Caco-2 (cell line): Measurements from ENCODE around the gene DPF3. TPM values are rescaled to one million over a fixed set of nuclear protein-coding genes. Genes with fewer than 3 reads are reported as not detected.

Experiments used
- BruUV-seq: library from RNA; stranded (reverse); fragments of 400-500 nt; replicated peaks from 2 replicates; lab custom pipeline; 2021; lab: Mats Ljungman, UMichigan
- CTCF ChIA-PET: fragments of 300-600 bp; sonication (Branson Sonifier 250); formaldehyde crosslinking; loops from one replicate; lab custom pipeline; 2022; ENCODE audit warnings: antibody characterized with exemption; lab: Charles Lee
- POLR2A ChIA-PET: fragments of 300-600 bp; sonication (Branson Sonifier 250); formaldehyde crosslinking; loops from one replicate; lab custom pipeline; 2022; ENCODE audit warnings: antibody characterized with exemption; lab: Charles Lee
- DNase-seq, 2 experiments: peaks; one replicate each; pipeline versions ENCODE4 v3.0.0 to v3.0.0-alpha.2; 2020 to 2022
- H3K27me3 ChIP-seq: replicated peaks from 2 replicates; pipeline ENCODE4 v1.6.0; 2011; ENCODE audit warnings: low read length; ENCODE audit not compliant: control insufficient read depth, insufficient read depth
- H3K36me3 ChIP-seq: 2 replicates; pipeline ENCODE4 v1.5.1; 2011; ENCODE audit warnings: low read length; ENCODE audit not compliant: control insufficient read depth, insufficient read depth
- H3K4me1 ChIP-seq: fragments of 250-450 bp; sonication (Bioruptor Pico); 2 replicates; pipeline ENCODE4 v1.5.1; 2020; ENCODE audit warnings: mild to moderate bottlenecking
- H3K4me3 ChIP-seq: 2 replicates; pipeline ENCODE4 v1.5.1; 2011; ENCODE audit warnings: low read depth, mild to moderate bottlenecking, control low read depth, low read length
- H3K9me3 ChIP-seq: fragments of 250-450 bp; sonication (Bioruptor Pico); 2 replicates; pipeline ENCODE4 v1.5.1; 2020; ENCODE audit warnings: mild to moderate bottlenecking, moderate library complexity
- H3K27ac Mint-ChIP-seq: one replicate; pipeline ENCODE4 v1.8.0; 2022; ENCODE audit warnings: mixed read lengths; ENCODE audit not compliant: unreplicated experiment
- H3K27me3 Mint-ChIP-seq: one replicate; pipeline ENCODE4 v1.8.0; 2022; ENCODE audit warnings: mixed read lengths; ENCODE audit not compliant: insufficient read depth, unreplicated experiment
- H3K36me3 Mint-ChIP-seq: one replicate; pipeline ENCODE4 v1.8.0; 2022; ENCODE audit warnings: mild to moderate bottlenecking, mixed read lengths; ENCODE audit not compliant: insufficient read depth, unreplicated experiment
- H3K4me1 Mint-ChIP-seq: one replicate; pipeline ENCODE4 v1.8.0; 2022; ENCODE audit warnings: low read depth, mixed read lengths; ENCODE audit not compliant: unreplicated experiment
- H3K4me3 Mint-ChIP-seq: one replicate; pipeline ENCODE4 v1.8.0; 2022; ENCODE audit warnings: mild to moderate bottlenecking, moderate library complexity, mixed read lengths; ENCODE audit not compliant: unreplicated experiment
- H3K9me3 Mint-ChIP-seq: one replicate; pipeline ENCODE4 v1.8.0; 2022; ENCODE audit warnings: mixed read lengths; ENCODE audit not compliant: unreplicated experiment
- intact Hi-C: fragments of 100-400 bp; cut with micrococcal nuclease; formaldehyde crosslinking; loops from one replicate; pipeline ENCODE4 v1.10.0; 2022; ENCODE audit not compliant: unreplicated experiment
- total RNA-seq: library from RNA; stranded (reverse); gene quantifications from 2 replicates; pipeline ENCODE4 v1.2.3, GENCODE V29; 2022
- TF ChIP-seq, protein P1 (sequence below), 2 experiments: fragments of 200-600 bp in 1 of 2; IDR thresholded peaks; 1 replicate in 1 of 2; 2 replicates in 1 of 2; pipeline versions ENCODE4 v1.5.1 to v1.8.0; 2011 to 2022; ENCODE audit warnings: antibody characterized with exemption in 1 of 2, control low read depth in 1 of 2, inconsistent platforms in 1 of 2, low read depth in 1 of 2, low read length in 1 of 2, mild to moderate bottlenecking in 1 of 2, moderate library complexity in 1 of 2; ENCODE audit not compliant: insufficient read depth in 1 of 2, severe bottlenecking in 1 of 2, unreplicated experiment in 1 of 2

DPF3 gene
- total RNA-seq, 1 experiment from 2014 or later = not detected

DNA sequence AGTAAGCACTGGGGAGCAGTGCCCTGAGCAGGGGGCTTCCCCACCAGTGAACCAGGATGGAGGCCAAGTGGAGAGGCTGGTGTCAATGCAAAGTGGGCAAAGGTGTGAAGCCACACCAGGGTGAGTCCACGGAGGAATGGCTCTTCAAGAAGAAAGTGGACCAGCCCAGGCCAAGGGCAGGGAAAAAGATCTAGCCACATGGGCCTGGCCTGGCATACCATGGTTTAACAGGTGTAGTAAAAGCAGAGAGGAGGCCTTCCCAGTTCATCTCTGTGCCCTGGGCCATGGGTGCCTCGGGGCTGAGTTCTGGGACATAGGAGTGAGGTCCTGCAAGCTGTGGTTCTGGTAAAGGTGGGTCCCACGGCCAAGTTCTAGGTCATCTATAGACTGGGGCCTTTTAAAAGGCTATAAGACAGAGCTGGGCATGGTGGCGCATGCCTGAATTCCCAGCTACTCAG, 153.4 kb downstream of the DPF3 start:
- CTCF ChIA-PET = no interaction called here
- Histone ChIP-seq H3K36me3 (no peaks in the 10 kb centered on the region), H3K4me1 (no peaks in the 10 kb centered on the region), H3K9me3 (no peaks in the 10 kb centered on the region), H3K4me3 (no peak overlapping the region), H3K27me3 (no peaks in the 10 kb centered on the region)
- Mint-ChIP-seq H3K4me3 (no peak overlapping the region), H3K27me3 (peaks cover 13% of the 10 kb centered on the region), H3K36me3 (no peaks in the 10 kb centered on the region), H3K9me3 (no peaks in the 10 kb centered on the region), H3K4me1 (no peaks in the 10 kb centered on the region), H3K27ac (no peak overlapping the region)
- DNase-seq = no peak
- TF ChIP-seq, protein P1, sequence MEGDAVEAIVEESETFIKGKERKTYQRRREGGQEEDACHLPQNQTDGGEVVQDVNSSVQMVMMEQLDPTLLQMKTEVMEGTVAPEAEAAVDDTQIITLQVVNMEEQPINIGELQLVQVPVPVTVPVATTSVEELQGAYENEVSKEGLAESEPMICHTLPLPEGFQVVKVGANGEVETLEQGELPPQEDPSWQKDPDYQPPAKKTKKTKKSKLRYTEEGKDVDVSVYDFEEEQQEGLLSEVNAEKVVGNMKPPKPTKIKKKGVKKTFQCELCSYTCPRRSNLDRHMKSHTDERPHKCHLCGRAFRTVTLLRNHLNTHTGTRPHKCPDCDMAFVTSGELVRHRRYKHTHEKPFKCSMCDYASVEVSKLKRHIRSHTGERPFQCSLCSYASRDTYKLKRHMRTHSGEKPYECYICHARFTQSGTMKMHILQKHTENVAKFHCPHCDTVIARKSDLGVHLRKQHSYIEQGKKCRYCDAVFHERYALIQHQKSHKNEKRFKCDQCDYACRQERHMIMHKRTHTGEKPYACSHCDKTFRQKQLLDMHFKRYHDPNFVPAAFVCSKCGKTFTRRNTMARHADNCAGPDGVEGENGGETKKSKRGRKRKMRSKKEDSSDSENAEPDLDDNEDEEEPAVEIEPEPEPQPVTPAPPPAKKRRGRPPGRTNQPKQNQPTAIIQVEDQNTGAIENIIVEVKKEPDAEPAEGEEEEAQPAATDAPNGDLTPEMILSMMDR (IDR thresholded peaks at IDR 0.05; ENCODE audit: insufficient read depth in 1 of 2, low read depth in 1 of 2, low read length in 1 of 2, severe bottlenecking in 1 of 2, unreplicated experiment in 1 of 2) = no peak
- BruUV-seq = no TSS peak
- POLR2A ChIA-PET = no interaction called here
- intact Hi-C loops = no loop called here

DNA sequence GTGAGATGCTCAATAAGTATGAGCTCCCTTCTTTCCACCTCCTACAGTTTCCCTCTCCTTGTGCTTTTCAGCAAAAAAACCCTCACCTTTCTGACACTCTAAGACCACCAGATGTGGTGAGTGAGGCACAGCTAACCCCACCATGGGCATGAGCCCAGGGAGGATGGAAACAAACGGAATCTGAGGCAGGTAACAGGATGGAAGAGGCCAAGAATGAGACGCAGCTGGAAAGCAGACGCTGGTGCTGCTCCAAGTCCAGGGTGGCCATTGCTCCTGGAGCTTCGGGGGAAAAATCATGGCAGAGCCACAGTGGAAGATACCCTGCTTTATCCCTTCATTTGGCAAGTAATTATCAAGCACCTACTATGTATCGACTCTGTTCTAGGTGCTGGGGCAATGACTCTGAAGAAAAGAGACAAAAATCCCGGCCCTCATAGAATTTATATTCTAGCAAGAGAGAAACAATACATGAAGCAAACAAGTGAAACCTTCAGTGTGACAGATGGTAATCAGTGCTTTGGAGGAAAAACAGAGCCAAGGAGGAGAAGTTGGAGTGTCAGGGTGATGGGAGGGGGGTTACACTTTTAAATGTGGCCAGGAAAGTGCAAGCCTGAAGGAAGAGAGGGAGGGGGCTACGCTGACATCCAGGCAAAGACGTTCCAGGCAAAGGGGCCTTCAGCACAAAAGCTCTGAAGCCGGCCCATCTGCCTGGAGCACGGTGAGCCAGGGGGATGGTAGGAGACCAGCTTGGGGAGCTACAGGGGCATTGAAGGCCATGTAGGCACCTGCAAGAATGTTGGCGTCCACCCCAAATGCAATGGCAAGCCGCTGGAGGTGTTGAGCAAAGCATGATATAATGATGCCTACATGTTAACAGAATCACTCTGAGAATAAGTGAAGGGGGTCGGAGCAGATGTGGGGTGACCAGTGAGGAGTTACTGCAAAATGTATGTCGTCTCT, 154.2 kb downstream of the DPF3 start:
- Mint-ChIP-seq H3K9me3 (no peaks in the 10 kb centered on the region), H3K4me3 (no peak overlapping the region), H3K27ac (no peak overlapping the region), H3K4me1 (no peaks in the 10 kb centered on the region), H3K36me3 (no peaks in the 10 kb centered on the region), H3K27me3 (peaks cover 16% of the 10 kb centered on the region)
- no peaks in the 10 kb centered on the region for H3K27me3 ChIP-seq
- H3K36me3 ChIP-seq = no peaks in the 10 kb centered on the region
- ChIA-PET POLR2A (no interaction called here), CTCF (no interaction called here)
- no peaks in the 10 kb centered on the region for H3K4me1 ChIP-seq
- no TSS peak for BruUV-seq
- TF ChIP-seq, protein P1 (IDR thresholded peaks at IDR 0.05; ENCODE audit: insufficient read depth in 1 of 2, low read depth in 1 of 2, low read length in 1 of 2, severe bottlenecking in 1 of 2, unreplicated experiment in 1 of 2) = no peak
- no peak for DNase-seq
- intact Hi-C loops = no loop called here
- H3K4me3 ChIP-seq = no peak overlapping the region
- no peaks in the 10 kb centered on the region for H3K9me3 ChIP-seq

GRCh38 chr14:72738161-72738611, 155.7 kb downstream of the DPF3 start:
- no peaks in the 10 kb centered on the region for H3K36me3 ChIP-seq
- Mint-ChIP-seq H3K4me3 (no peak overlapping the region), H3K27ac (no peak overlapping the region), H3K9me3 (no peaks in the 10 kb centered on the region), H3K27me3 (peaks cover 16% of the 10 kb centered on the region), H3K36me3 (no peaks in the 10 kb centered on the region), H3K4me1 (no peaks in the 10 kb centered on the region)
- no peak for DNase-seq
- no peaks in the 10 kb centered on the region for H3K4me1 ChIP-seq
- no peak overlapping the region for H3K4me3 ChIP-seq
- no TSS peak for BruUV-seq
- no peaks in the 10 kb centered on the region for H3K9me3 ChIP-seq
- H3K27me3 ChIP-seq = no peaks in the 10 kb centered on the region
- CTCF ChIA-PET = no interaction called here
- POLR2A ChIA-PET = no interaction called here
- TF ChIP-seq, protein P1 (IDR thresholded peaks at IDR 0.05; ENCODE audit: insufficient read depth in 1 of 2, low read depth in 1 of 2, low read length in 1 of 2, severe bottlenecking in 1 of 2, unreplicated experiment in 1 of 2) = no peak
- intact Hi-C loops = no loop called here
